HG03521 (cell line): ENCODE measurements around the gene RHCG.

Experiments
- ATAC-seq: cut with Tn5 transposase; IDR thresholded peaks from one replicate; pipeline ENCODE4 v1.9.1; 2021; ENCODE audit warnings: mild to moderate bottlenecking, moderate library complexity; ENCODE audit not compliant: unreplicated experiment

The RHCG gene

GRCh38 chr15:89504166-89504565, 7.8 kb upstream of the RHCG start:
- ATAC-seq: no peak

- no peak for ATAC-seq
These were observed 6.6 kb upstream of the RHCG start for GRCh38 chr15:89502867-89503595.

- no peak for ATAC-seq
These were observed 5.3 kb upstream of the RHCG start for GRCh38 chr15:89501646-89502045.

- no peak for ATAC-seq
These were observed 4.3 kb upstream of the RHCG start for GRCh38 chr15:89500397-89501270.

GRCh38 chr15:89499156-89499555, 2.8 kb upstream of the RHCG start:
- no peak for ATAC-seq

- no peak for ATAC-seq
These were observed 2.2 kb upstream of the RHCG start for GRCh38 chr15:89498574-89498906.

GRCh38 chr15:89497231-89497630, 848 bp upstream of the RHCG start:
- no peak for ATAC-seq

- ATAC-seq: no peak
These were observed 691 bp downstream of the RHCG start for GRCh38 chr15:89495638-89496145.

GRCh38 chr15:89494941-89495637, 1.3 kb downstream of the RHCG start:
- no peak for ATAC-seq

GRCh38 chr15:89494031-89494430, 2.4 kb downstream of the RHCG start:
- no peak for ATAC-seq

- ATAC-seq: no peak
These were observed 3.3 kb downstream of the RHCG start for GRCh38 chr15:89492934-89493631.

- ATAC-seq: no peak
These were observed 4.2 kb downstream of the RHCG start for GRCh38 chr15:89492111-89492641.

GRCh38 chr15:89490814-89491315, 5.5 kb downstream of the RHCG start:
- no peak for ATAC-seq

- ATAC-seq: no peak
These were observed 6.1 kb downstream of the RHCG start for GRCh38 chr15:89490081-89490813.

- ATAC-seq: no peak
These were observed 7.0 kb downstream of the RHCG start for GRCh38 chr15:89489376-89489775.

GRCh38 chr15:89487791-89488190, 8.6 kb downstream of the RHCG start:
- ATAC-seq: no peak

- ATAC-seq: no peak
These were observed 9.7 kb downstream of the RHCG start for GRCh38 chr15:89486726-89487050.

GRCh38 chr15:89483079-89483478, 13.3 kb downstream of the RHCG start:
- ATAC-seq: no peak

GRCh38 chr15:89482139-89482538, 14.2 kb downstream of the RHCG start:
- no peak for ATAC-seq

- ATAC-seq: no peak
These were observed 15.9 kb downstream of the RHCG start for GRCh38 chr15:89480505-89480904.
